GM21390 (cell line): Measurements from ENCODE around the gene FLRT3.

Experiments
- ATAC-seq: cut with Tn5 transposase; IDR thresholded peaks from one replicate; pipeline ENCODE4 v1.9.1; 2021; ENCODE audit not compliant: unreplicated experiment

FLRT3 gene

GRCh38 chr20:14337400-14338171 is at the start of gene FLRT3:
Gene FLRT3 (minus strand): TSS chr20:14337612. CDS start chr20:14327506, 10,106 bp downstream.
- ATAC-seq, result peak; percentile 97

GRCh38 chr20:14386726-14387125 is 49.3 kb upstream of the FLRT3 start:
- no peak for ATAC-seq

GRCh38 chr20:14385176-14385740 is 47.8 kb upstream of the FLRT3 start:
- ATAC-seq, result no peak

- ATAC-seq, result no peak
These were observed 47.2 kb upstream of the FLRT3 start for GRCh38 chr20:14384416-14385175.

- no peak for ATAC-seq
These were observed 45.9 kb upstream of the FLRT3 start for GRCh38 chr20:14383335-14383734.

GRCh38 chr20:14378326-14378725 is 40.9 kb upstream of the FLRT3 start:
- no peak for ATAC-seq

- ATAC-seq, result no peak
These were observed 38.1 kb upstream of the FLRT3 start for GRCh38 chr20:14375416-14375985.

GRCh38 chr20:14374196-14374595 is 36.8 kb upstream of the FLRT3 start:
- ATAC-seq, result no peak

- ATAC-seq, result no peak
These were observed 24.3 kb upstream of the FLRT3 start for GRCh38 chr20:14361509-14362345.

- no peak for ATAC-seq
These were observed 23.0 kb upstream of the FLRT3 start for GRCh38 chr20:14360416-14360815.

GRCh38 chr20:14355791-14356190 is 18.4 kb upstream of the FLRT3 start:
- no peak for ATAC-seq

GRCh38 chr20:14344746-14345145 is 7.3 kb upstream of the FLRT3 start:
- no peak for ATAC-seq

- ATAC-seq, result no peak
These were observed 6.2 kb upstream of the FLRT3 start for GRCh38 chr20:14343491-14344065.

GRCh38 chr20:14342918-14343317 is 5.5 kb upstream of the FLRT3 start:
- ATAC-seq, result no peak

- no peak for ATAC-seq
These were observed 4.4 kb upstream of the FLRT3 start for GRCh38 chr20:14341801-14342200.

- no peak for ATAC-seq
These were observed 726 bp downstream of the FLRT3 start for GRCh38 chr20:14336686-14337085.

- ATAC-seq, result no peak
These were observed 2.4 kb downstream of the FLRT3 start for GRCh38 chr20:14335052-14335451.

GRCh38 chr20:14334306-14334930 is 3.0 kb downstream of the FLRT3 start:
- no peak for ATAC-seq

GRCh38 chr20:14333721-14334120 is 3.7 kb downstream of the FLRT3 start:
- ATAC-seq, result no peak

- ATAC-seq, result no peak
These were observed 4.5 kb downstream of the FLRT3 start for GRCh38 chr20:14332866-14333265.
